SK-N-DZ (cell line): ENCODE results near the gene GPHA2.

Source experiments
- DNase-seq: peaks from one replicate; pipeline ENCODE4 v3.0.0-alpha.2; 2015; ENCODE audit warnings: low spot score
- small RNA-seq, 2 experiments: library from RNA; depleted of rRNA; stranded (forward); fragments of <200 nt; gene quantifications; one replicate each; pipeline ENCODE3, GENCODE V24; 2014

The GPHA2 gene

GRCh38 chr11:64891215-64891848 is 44.4 kb downstream of the GPHA2 start:
- no peak for DNase-seq

GRCh38 chr11:64890522-64890939 is 45.2 kb downstream of the GPHA2 start:
- no peak for DNase-seq

GRCh38 chr11:64888729-64889511 is 46.8 kb downstream of the GPHA2 start:
- peak; percentile 67 for DNase-seq

DNA sequence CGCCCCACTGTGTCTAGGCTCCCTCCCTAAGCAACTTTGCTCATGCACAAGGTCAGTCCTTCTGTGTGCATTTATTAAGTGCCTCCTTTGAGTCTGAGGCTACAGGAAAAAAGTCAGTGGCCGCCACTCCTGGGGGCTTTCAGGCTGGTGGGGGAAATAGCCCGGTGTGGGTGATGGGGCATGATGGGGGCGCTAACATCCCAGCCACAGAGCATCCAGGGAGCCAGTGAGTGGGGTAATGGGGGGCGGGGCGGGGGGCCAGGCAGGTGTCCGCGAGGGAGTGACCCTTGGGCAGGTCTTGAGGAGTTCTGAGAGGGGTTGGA is 47.3 kb downstream of the GPHA2 start:
- DNase-seq = no peak

DNA sequence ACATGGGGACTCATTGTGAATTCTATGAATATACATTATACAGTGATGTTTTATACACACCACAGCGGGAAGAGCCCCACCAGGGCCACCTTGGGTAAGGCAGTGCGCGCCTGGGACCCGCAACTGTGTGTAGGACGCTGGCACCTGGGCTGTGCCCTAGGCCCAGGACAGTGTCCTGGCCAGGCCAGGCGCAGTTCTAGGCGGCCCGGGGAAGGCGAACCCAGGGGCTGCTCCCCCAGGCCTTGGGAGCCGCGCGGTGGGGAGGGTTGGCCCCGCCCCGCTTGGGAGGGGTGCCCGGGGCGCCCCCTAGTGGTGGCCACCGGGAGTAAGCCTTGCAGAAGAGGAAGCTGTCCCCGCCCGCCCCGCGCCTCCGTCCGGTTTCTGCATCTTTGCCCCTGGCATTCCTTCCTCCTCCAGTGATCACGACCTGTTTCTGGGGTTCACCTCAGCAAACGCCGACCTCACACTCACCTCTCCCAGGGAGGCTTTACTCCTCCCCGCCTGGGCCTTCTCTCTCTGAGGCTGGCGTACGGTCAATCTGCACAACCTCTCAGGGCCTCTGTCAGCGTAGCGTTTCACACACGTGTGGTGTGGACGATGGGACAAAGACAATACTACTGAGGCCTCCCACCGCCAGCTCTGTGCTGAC is 47.8 kb downstream of the GPHA2 start:
- DNase-seq = peak; percentile 78

DNA sequence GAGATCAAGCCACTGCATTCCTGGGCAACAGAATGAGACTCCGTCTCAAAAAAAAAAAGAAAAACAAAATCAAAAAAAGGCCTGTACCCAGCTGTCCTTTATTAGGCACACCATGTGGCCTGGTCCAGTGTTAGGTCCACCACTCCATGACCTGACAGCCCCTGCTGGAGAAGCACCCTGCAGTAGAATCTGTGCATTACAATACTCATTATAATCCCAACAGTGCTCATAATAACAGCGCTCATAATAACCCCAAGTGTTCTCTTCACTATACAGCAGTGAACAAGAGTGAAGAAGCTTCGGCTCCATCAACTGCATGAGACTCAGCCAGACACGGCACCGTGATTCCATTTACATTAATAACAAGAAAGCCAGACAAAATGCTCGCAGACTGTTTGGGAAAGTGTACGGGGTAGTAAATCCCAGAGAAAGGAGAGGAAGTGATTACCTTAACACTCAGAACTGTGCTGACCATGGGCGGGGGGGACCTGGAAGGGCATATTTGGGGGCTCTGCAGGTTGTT is 48.4 kb downstream of the GPHA2 start:
- DNase-seq = no peak

DNA sequence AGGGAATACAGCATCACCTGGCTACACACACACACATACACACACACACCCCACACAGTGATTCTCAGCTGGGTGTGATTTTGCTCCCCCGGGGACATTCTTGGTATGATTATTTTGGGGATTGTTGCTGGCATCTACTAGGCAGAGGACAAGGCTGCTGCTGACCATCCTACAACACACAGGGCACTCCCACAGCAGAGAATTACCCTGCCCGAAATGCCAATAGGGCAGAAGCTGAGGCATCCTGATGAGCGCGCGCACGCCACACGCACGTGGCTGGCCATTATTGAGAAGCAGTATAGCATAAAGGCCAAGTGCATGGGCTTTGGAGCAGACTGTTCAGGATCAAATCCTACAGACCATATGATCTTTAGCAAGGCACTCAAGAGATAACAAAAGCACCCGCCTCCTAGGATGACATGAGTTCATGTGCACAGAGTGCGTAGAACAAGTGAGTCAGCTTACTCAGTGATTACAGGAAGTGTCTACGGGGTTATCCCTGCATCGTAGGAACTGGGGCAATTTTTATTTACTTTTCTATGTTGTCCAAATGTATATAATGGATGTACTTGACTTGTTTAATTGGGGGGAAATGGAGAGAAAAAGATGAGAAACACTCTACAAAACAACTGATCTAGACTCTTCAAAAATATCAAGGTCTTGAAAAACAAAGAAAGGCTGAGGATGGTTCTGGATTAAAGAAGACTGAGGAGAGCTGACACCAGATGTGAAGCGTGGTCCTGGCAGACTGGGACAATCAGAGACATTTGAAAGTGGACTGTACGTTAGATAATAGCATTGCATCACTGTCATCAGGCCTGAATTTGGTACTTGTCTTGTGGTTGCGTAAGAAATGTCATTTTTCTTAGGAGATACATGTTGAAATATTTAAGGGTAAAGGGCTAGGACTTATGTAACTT is 50.1 kb downstream of the GPHA2 start:
- no peak for DNase-seq

Small RNAs within 50 kb of the gene (small RNA-seq; reads per million reads assigned to genes)
- gene MIR6749 (0 reads per million in 2 experiments), gene MIR6750 (0 reads per million in 2 experiments)
